HL-60 (cell line): Measurements from ENCODE around the gene MNDA.

Experiments
- DNase-seq, 2 experiments: peaks; one replicate each; pipeline ENCODE4 v3.0.0-alpha.2; 2010 to 2020; ENCODE audit warnings: low read depth in 1 of 2, low spot score in 1 of 2
- H3K27ac ChIP-seq: fragments of 250-450 bp; sonication (Bioruptor Pico); replicated peaks from 2 replicates; pipeline ENCODE4 v1.5.1; 2020; ENCODE audit warnings: mild to moderate bottlenecking, moderate library complexity
- H3K27me3 ChIP-seq: fragments of 250-450 bp; sonication (Bioruptor Pico); 2 replicates; pipeline ENCODE4 v1.5.1; 2021; ENCODE audit warnings: mild to moderate bottlenecking, moderate library complexity; ENCODE audit not compliant: insufficient read depth, poor library complexity, severe bottlenecking
- H3K4me3 ChIP-seq: replicated peaks from 2 replicates; pipeline ENCODE4 v1.5.1; 2011; ENCODE audit warnings: mild to moderate bottlenecking, control low read depth, low read length; ENCODE audit not compliant: insufficient read depth
- GABPA ChIP-seq: IDR thresholded peaks from 2 replicates; pipeline ENCODE4 v1.6.1; 2012; ENCODE audit warnings: low read depth
- POLR2AphosphoS5 ChIP-seq: IDR thresholded peaks from 2 replicates; pipeline ENCODE4 v1.6.1; 2012; ENCODE audit warnings: low read depth
- REST ChIP-seq: IDR thresholded peaks from 2 replicates; pipeline ENCODE4 v1.6.1; 2012; ENCODE audit warnings: low read depth; ENCODE audit not compliant: insufficient replicate concordance
- SPI1 ChIP-seq: IDR thresholded peaks from 2 replicates; pipeline ENCODE4 v1.6.1; 2012; ENCODE audit warnings: low read depth, mild to moderate bottlenecking, borderline replicate concordance
- TF ChIP-seq, protein P1 (sequence below): IDR thresholded peaks from one replicate; pipeline ENCODE4 v1.5.1; 2011; ENCODE audit warnings: low read length, control low read depth, inconsistent platforms; ENCODE audit not compliant: insufficient read depth

The MNDA gene

DNA sequence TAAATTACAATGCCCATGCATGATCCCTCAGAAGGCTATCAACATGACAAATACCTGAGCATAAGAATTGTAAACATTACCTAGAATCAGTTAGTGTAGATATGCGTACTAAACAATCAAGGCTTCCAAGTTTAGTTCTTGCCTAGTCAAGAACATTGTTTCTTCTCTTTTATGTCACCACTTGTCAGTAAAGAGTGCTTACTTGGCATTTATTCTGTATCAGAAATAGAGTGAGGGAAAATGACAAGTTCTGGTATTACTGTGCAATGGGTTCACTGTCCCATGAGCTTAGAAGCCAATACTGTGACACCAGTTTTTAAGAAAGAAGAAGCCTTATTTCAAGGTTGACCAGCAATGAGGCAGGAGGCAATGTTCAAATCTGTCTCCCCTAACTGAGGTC is 27.5 kb upstream of the MNDA start:
- TF ChIP-seq SPI1 (no peak), GABPA (no peak), REST (no peak), POLR2AphosphoS5 (no peak)
- TF ChIP-seq, protein P1, sequence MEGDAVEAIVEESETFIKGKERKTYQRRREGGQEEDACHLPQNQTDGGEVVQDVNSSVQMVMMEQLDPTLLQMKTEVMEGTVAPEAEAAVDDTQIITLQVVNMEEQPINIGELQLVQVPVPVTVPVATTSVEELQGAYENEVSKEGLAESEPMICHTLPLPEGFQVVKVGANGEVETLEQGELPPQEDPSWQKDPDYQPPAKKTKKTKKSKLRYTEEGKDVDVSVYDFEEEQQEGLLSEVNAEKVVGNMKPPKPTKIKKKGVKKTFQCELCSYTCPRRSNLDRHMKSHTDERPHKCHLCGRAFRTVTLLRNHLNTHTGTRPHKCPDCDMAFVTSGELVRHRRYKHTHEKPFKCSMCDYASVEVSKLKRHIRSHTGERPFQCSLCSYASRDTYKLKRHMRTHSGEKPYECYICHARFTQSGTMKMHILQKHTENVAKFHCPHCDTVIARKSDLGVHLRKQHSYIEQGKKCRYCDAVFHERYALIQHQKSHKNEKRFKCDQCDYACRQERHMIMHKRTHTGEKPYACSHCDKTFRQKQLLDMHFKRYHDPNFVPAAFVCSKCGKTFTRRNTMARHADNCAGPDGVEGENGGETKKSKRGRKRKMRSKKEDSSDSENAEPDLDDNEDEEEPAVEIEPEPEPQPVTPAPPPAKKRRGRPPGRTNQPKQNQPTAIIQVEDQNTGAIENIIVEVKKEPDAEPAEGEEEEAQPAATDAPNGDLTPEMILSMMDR, result no peak
- no peak for DNase-seq
- Histone ChIP-seq H3K4me3 (no peak overlapping the region), H3K27me3 (no peaks in the 10 kb centered on the region), H3K27ac (no peak overlapping the region)

DNA sequence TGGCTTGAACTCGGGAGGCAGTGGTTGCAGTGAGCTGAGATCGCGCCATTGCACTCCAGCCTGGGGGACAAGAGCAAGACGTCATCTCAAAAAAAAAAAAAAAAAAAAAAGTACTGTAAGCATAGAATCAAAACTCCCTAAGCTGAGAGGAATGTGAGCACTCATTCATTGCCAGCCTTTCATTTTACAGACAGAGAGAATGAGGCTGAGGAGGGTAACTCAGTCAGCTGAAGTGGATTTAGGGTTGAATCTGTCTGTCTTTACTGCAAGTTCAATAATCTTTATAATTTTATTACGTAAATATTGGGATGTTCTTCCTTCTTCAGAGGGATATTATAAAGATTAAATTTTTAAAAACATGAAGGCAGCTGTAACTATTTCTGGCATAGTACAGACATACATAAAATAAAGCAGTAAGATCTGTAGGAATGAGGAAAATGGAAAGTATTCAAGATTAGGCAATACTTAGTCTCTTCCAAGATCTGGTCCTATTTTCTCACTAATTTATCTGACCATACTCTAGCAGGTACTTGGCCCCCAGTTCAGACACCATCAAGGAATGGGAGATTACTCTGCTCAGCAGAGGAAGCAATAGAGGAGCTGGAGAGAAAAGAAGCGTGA is 24.1 kb upstream of the MNDA start:
- Histone ChIP-seq H3K27ac (no peak overlapping the region), H3K4me3 (no peak overlapping the region), H3K27me3 (no peaks in the 10 kb centered on the region)
- TF ChIP-seq, protein P1, result no peak
- TF ChIP-seq SPI1 (no peak), GABPA (no peak), POLR2AphosphoS5 (no peak), REST (no peak)
- DNase-seq, result no peak

DNA sequence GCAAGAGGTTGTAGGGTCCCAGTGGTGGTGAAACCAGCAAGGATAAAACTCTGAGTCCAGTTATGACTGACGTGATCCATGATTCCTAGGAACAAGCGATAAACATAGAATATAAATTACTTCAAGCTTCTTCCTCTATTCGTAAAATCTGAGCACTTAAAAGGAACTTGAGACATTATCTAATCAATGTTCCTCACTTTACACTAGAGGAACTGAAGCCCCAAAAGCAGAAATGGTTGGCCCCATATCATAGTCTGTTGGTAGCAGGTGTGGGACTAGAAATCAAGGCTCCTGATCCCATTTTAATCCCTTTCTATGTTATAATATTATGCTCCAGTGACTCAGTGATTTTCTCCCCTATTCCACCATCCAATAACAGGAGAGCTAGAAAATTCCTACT is 21.9 kb upstream of the MNDA start:
- TF ChIP-seq POLR2AphosphoS5 (peak; percentile 23; the same call in 1 of the 2 replicates), GABPA (0 out of 2 replicates have a peak, but pooled peaks have one; percentile 32), REST (no peak), SPI1 (peak; percentile 94)
- TF ChIP-seq, protein P1, result no peak
- no peaks in the 10 kb centered on the region for H3K27me3 ChIP-seq
- no peak overlapping the region; the same call in 1 of the 2 replicates for H3K27ac ChIP-seq
- no peak overlapping the region for H3K4me3 ChIP-seq
- DNase-seq, result peak in 1 of 2 experiments; percentile 64
